GM12865 (cell line): Measurements from ENCODE around the gene SLC44A1.

Experiments used
- DNase-seq: peaks from one replicate; pipeline ENCODE4 v3.0.0; 2010; ENCODE audit warnings: low read depth
- H3K4me3 ChIP-seq: 2 replicates; pipeline ENCODE4 v1.5.1; 2011; ENCODE audit warnings: mild to moderate bottlenecking, low read depth, low read length, control low read depth
- CTCF ChIP-seq: IDR thresholded peaks from 2 replicates; pipeline ENCODE4 v1.5.1; 2011; ENCODE audit warnings: low read length, control low read depth, low read depth, inconsistent platforms; ENCODE audit not compliant: insufficient read depth; ENCODE audit errors: missing control alignments

The SLC44A1 gene

GRCh38 chr9:105389796-105390195, 145.3 kb downstream of the SLC44A1 start:
- no peak for DNase-seq
- H3K4me3 ChIP-seq = no peak overlapping the region
- no peak for TF ChIP-seq CTCF

GRCh38 chr9:105390871-105391270, 146.4 kb downstream of the SLC44A1 start:
- no peak for TF ChIP-seq CTCF
- no peak overlapping the region for H3K4me3 ChIP-seq
- no peak for DNase-seq

- no peak for TF ChIP-seq CTCF
- H3K4me3 ChIP-seq = no peak overlapping the region
- DNase-seq = no peak
These were observed 146.8 kb downstream of the SLC44A1 start for GRCh38 chr9:105391288-105391687.

GRCh38 chr9:105392531-105392930, 148.1 kb downstream of the SLC44A1 start:
- no peak for DNase-seq
- no peak for TF ChIP-seq CTCF
- no peak overlapping the region for H3K4me3 ChIP-seq

GRCh38 chr9:105393576-105394344, 149.3 kb downstream of the SLC44A1 start:
- H3K4me3 ChIP-seq = no peak overlapping the region
- no peak for DNase-seq
- TF ChIP-seq CTCF = no peak

DNA sequence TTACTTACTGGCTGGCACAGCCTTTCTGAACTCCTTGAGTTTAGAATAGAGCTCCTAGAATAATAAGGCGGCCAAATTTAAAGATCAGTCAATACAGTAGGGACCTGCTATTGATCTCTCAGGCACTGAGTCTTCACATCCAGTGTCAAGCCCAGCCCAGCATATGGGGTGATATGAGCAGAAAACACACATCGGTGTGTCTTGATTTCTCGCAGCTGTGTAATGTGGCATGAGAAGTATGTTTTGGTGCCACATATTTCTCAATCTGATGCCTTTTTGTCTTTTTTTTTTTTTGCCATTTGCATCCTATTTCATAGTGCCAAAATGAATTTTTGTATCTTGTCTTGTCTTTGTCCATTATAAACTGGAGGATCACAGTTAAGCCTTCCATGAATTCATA, 152.0 kb downstream of the SLC44A1 start:
- TF ChIP-seq CTCF = no peak
- no peak for DNase-seq
- H3K4me3 ChIP-seq = no peak overlapping the region

DNA sequence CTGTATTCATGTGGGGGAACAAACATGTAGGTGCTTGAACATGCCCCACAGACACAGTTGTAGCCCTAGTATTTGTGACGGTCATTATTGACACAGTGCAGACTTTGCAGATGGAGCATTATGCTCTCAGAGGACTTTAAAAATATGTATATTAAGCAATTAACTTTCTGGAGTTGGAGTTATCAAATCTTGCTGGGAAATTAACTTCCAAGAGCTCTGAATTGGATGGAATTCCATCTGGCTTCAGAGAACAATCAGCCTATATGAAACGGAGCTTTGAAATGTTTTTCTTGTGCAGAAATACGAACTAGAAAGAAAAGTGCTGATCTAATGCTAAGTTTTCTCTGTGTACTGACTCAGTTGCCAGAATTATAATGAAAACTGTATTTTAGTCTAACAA, 152.4 kb downstream of the SLC44A1 start:
- TF ChIP-seq CTCF = no peak
- DNase-seq = no peak
- H3K4me3 ChIP-seq = no peak overlapping the region
